LNCaP clone FGC (cell line): Measurements from ENCODE around the gene RPN2.
A peak's percentile ranks its signal among the peaks of the same experiment; 100 is the strongest.

Experiments used
- DNase-seq: peaks from one replicate; pipeline ENCODE4 v3.0.0-alpha.2; 2011; ENCODE audit warnings: low read depth
- H3K4me3 ChIP-seq: 2 replicates; pipeline ENCODE4 v1.5.1; 2011; ENCODE audit warnings: mild to moderate bottlenecking, low read depth, low read length, control low read depth
- CTCF ChIP-seq: IDR thresholded peaks from 2 replicates; pipeline ENCODE4 v1.5.1; 2012; ENCODE audit warnings: mild to moderate bottlenecking; ENCODE audit not compliant: control insufficient read depth, insufficient read depth; ENCODE audit errors: extremely low read depth

The RPN2 gene

GRCh38 chr20:37284691-37285161 is 105.6 kb downstream of the RPN2 start:
- no peak for DNase-seq
- H3K4me3 ChIP-seq = no peak overlapping the region
- no peak for TF ChIP-seq CTCF

GRCh38 chr20:37285664-37286374 is 106.7 kb downstream of the RPN2 start:
- H3K4me3 ChIP-seq = no peak overlapping the region
- TF ChIP-seq CTCF = no peak

GRCh38 chr20:37288091-37288490 is 109.0 kb downstream of the RPN2 start:
- no peak for DNase-seq
- H3K4me3 ChIP-seq = no peak overlapping the region
- no peak for TF ChIP-seq CTCF

More at GRCh38 chr20:37285664-37286374, 106.7 kb downstream of the RPN2 start:
- DNase-seq = no peak

- TF ChIP-seq CTCF = no peak
- no peak for DNase-seq
- peak overlapping the region; percentile 95 for H3K4me3 ChIP-seq
Measured at GRCh38 chr20:37290158-37290810, 111.2 kb downstream of the RPN2 start.
